Fibroblast of upper back skin (primary cell): ENCODE results near the gene RNF5.
A peak's percentile ranks its signal among the peaks of the same experiment; 100 is the strongest.

Experiments used
- DNase-seq: peaks from one replicate; pipeline ENCODE4 v3.0.0-alpha.2; 2013

The RNF5 gene

DNA sequence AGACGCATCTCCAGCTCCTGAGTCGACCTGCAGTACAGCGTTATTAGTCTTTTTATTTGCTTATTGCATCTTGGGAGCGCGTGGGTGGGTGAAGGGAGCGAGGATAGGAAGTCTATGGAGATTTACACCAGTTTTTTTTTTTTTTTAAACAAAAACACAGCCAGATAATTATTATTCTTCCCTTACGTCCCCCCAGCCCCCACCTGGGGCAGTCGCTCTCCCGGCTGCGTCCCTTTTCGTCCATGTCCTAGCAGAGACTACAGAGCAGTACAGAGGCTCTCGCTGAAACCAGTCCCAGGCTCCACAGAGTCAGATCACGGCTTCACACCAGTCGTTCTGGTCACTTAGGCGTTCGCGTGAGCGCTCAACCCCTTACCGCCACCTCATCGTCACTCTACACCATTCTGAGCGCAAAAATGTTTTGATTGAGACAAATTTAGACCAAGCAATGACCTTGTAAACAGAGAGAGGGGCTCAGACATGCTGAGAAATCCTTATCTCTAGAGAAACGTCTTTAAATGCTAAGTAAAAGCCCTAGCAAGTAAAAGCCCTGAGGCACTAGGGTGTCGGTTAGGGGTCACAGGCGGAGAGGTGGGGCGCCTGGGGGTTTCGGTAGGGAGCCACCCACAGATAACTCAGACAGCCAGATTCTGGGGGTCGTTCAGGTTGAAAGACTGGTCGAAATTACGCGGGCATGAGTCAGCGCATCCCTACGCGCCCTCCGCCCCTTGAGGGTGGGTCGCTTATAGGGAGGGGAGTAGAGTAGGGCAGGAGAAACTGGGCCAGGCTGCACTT is 25.2 kb upstream of the RNF5 start:
- DNase-seq = peak; percentile 34

DNA sequence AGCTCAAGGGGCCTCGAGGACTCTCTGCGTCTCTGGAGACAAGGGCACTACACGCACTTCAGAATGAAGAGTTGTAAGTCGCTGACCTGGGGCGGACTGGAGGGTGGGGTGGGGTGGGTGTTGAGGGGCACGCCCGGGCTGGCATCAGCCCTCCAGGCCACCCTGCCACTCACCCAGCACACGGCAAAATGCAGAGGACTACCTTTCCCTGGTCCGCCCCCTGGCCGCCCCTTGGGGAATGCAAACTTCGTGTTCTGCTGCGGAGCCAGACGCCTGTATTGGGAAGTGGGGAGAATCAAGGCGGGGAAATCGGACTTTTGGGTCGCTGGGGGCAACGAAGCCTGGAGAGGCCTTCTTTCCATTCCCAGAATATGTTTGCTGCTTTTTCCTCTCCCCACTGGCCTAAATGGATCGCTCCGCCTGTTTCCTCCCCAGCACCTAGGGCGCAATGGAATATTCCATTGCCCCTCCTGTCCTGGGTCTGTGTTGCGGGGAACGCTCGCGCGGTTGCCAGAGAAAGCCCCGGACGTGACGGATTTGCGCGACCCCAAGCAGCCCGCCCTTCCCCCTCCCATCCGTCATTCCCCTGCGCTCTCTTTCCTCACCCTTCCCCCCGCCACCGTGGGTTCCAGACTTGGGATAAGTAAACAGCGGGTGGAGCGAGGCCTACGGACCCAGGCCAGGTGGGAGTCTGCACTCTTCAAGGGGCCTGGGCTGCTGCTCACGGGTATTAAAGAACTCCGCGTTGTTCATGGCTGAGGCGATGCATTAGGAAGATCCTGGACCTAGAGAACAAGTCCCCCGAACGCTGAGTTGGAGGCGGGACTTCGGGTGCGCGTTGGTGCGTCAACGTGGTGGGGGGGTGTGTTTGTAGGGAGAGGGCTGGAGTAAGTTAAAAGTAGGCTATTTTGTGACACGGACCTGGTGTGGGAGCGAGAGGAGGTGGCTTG is 24.4 kb upstream of the RNF5 start, which contains the start of gene PPT2:
PPT2 (plus strand) TSS at position 578 of the 950 bp plus-strand sequence. CDS start 454 bp downstream, outside the sequence.
- peak; percentile 94 for DNase-seq

DNA sequence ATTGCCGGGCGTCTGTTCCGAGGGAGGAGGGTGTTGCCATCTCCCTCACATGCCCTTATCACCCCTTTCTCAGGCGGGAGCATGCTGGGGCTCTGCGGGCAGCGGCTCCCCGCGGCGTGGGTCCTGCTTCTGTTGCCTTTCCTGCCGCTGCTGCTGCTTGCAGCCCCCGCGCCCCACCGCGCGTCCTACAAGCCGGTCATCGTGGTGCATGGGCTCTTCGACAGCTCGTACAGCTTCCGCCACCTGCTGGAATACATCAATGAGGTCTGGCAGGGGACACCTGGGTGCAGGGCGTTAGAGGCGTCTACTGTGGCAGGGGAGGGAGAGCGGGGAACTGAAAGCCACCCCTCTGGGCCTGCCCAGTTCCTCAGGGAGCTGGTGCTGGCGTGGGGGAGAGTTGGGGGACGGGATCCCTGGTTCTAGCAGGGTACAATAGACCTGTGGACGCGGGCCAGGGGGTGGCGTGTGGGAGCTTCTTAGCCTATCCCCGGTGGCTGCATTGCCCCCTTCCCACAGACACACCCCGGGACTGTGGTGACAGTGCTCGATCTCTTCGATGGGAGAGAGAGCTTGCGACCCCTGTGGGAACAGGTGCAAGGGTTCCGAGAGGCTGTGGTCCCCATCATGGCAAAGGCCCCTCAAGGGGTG is 23.6 kb upstream of the RNF5 start:
- DNase-seq = peak; percentile 63

DNA sequence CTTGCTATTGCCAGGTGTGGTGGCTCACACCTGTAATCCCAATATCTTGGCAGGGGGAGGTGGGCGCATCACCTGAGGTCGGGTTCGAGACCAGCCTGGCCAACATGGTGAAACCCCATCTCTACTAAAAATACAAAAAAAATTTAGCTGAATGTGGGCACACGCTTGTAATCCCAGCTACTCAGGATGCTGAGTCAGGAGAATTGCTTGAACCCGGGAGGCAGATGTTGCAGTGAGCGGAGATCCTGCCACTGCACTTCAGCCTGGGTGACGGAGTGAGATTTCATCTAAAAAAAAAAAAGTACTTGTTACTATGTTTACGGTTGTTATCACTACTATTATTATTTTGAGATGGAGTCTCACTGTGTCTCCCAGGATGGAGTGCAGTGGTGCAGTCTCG is 21.3 kb upstream of the RNF5 start:
- DNase-seq = no peak

DNA sequence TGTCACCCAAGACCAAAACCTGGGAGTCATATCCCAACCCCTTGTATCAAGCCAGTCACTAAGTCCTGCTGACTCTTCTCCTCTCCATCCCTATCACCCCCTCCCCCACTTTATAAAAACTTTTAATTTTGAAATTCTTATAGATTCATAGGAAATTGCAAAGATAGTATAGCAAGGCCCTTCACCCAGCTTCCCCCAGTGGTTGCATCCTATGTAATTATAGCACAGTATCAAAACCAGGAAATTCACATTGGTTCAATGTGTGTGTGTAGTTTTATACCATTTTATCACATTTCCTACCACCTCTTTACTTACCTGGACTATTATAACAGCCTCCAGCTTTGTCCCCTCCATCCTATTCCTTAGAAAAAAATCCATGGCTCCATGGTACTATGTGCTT is 20.2 kb upstream of the RNF5 start:
- no peak for DNase-seq

DNA sequence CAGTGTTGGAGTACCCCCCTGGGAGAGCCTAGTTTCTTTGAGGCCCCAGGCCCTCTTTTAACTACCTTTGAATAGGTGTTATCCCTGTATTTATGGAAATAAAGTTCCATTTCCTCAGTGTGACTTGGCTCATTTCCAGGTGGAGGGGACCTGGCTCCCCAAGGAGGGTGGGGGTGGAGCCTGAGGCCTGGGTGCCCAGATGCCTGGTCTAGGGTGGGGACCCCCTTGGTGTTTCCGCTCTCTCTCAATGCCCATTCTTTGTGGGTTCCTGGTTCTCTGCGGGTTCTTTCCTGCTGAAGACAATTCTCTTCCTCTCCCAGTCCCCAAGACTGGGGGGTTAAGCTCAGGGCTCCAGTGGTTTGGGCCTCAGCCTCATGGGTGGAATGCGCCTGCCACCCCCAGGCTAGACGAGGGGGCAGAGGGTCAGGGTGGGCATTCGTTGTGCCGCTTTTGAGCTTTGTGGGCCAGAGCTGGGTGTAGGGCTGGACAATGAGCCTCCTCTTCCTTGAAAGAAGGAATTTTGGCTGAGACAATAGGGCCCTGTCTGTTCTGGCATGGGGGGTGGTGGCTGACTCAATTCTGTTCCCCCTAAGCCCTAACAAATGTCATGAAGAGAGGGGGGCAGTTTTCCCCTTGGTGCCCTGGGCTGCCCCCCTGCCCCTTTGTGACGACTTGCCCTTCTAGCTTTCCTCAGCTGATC is 14.5 kb upstream of the RNF5 start:
- no peak for DNase-seq

DNA sequence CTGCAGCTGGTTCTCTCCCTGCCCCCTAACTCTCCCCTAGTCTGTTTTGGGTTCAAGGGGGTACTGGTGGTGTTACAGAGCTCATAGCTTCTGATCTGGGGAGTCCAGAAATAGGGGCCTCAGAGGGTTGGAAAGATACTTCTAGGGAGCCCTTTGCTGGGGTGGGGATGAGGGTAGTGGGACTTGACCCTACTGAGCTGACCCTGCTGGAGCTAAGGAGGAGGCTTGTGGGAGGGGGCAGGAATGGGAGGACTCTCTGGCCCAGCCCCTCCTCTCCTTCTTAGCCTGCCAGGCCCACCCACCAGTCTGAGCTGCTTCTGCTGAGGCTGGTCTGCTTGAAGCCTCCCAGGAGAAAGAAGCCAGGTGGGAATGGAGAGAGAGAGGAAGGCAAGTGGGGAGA is 13.9 kb upstream of the RNF5 start, which contains the start of gene EGFL8:
EGFL8 (plus strand) TSS at position 301 of the 400 bp plus-strand sequence. CDS start 1,571 bp downstream, outside the sequence.
- no peak for DNase-seq

DNA sequence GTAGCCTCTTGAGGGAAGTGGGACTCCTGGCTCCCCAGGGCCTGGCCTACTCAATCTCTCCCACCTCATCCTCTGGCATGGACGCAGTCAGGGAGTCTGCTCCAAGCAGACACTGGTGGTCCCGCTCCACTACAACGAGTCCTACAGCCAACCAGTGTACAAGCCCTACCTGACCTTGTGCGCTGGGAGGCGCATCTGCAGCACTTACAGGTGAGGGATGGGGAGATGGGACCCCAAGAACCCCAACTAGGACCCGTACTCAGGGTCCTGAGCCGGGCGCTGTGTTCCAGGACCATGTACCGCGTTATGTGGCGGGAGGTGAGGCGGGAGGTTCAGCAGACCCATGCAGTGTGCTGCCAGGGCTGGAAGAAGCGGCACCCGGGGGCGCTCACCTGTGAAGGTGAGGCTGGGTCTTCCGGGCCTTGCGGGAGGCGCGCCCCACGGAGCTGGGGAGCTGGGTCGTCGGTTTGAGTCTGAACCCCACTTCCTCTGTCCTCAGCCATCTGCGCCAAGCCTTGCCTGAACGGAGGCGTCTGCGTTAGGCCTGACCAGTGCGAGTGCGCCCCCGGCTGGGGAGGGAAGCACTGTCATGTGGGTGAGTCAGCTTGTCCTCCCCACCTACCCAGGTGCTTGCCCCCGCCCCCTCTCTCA is 11.7 kb upstream of the RNF5 start:
- DNase-seq = no peak

DNA sequence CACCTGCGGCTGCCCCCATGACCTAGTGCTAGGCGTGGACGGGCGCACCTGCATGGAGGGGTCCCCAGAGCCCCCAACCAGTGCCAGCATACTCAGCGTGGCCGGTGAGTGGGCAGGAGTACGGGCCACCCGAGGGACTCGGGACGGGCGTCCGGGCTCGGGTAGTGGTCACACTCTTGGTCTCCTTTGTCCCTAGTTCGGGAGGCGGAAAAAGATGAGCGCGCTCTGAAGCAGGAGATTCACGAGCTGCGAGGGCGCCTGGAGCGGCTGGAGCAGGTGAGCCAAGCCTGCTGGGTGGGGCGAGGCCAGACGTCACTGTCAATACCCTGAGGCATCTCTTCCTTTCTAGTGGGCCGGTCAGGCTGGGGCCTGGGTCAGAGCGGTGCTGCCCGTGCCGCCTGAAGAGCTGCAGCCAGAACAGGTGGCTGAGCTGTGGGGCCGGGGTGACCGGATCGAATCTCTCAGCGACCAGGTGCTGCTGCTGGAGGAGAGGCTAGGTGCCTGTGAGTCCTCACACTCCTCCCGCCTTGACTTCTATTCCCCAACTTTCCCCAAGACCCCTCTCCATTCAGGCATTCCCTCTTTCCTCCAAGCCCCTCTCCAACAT is 10.9 kb upstream of the RNF5 start:
- DNase-seq = no peak

DNA sequence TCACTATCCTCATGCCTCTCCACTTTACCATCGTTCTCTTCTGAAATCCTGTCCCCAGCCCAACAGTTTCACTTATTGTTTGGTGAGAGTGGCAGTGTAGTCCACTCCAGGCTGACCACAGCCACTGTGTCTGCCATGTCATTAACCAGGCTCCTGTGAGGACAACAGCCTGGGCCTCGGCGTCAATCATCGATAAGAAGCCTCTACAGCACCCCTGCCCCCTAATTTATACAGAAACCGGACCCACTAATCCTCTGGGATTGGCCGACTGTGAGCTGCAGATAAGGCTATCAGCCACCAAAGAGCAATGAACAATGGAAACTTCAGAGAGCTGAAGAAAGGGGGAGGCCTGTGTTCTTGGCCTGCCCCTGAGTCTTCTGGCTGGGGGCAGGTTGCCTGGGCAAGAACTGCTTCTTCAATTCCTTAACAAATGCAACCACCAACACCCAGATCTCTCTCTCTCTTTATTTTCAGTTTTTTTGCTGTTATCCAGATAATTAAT is 10.4 kb upstream of the RNF5 start:
- no peak for DNase-seq

DNA sequence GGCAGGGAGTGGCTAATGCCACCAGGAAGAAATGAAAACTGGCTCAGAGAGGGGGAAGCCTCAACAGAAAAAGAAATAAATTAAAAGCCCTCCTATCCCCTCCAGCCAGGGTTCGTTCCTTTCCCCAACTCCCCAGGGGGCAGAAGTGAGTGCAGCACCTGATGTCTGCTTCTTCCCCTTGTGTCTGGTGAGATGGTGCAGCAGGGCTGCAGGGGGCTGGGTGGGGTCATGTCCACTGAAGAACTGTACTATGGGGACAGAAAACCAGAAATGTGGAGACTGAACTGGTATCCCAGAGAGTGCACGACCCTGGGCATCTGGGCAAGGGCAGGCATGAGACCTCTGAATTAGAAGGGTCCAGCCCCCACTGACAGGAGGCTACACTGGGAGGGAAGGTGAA is 9.9 kb upstream of the RNF5 start:
- DNase-seq = no peak

DNA sequence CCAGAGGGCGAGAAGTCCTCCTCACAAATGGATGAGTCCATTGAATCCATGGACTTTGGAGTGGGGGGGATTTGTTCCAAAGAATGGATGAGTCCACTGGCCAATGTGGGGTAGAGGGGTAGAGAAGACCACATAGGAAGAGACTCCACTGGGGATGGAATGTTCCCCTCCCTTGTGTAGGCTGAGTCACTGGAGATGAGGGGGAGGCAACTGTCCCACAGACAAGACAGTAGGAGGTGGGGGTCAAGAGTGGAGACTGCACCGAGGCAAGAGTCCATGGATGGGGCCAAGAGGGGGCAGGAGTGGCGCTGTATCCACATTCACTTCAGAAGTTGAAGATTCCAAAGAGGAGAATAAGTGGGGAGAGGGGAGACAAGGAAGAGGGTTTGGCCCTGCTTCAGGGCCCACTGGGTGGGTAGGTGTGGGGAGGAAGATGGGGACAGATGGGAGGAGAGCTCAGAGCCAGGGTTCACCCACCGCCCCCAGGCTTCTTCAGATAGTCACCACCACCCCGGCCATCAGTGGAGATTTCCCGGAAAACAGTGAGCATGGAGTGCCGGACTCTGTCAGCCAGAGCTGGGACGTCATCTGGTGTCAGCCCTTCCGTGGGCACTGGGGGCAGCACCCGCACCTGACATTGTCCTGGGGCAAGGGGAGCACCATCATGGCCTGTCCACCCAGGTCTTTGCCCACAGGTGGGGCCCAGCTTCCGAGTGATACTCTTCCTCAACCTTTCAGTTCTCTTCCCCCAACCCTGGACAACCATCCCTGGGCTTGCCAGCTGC is 9.2 kb upstream of the RNF5 start:
- DNase-seq = peak; percentile 36

DNA sequence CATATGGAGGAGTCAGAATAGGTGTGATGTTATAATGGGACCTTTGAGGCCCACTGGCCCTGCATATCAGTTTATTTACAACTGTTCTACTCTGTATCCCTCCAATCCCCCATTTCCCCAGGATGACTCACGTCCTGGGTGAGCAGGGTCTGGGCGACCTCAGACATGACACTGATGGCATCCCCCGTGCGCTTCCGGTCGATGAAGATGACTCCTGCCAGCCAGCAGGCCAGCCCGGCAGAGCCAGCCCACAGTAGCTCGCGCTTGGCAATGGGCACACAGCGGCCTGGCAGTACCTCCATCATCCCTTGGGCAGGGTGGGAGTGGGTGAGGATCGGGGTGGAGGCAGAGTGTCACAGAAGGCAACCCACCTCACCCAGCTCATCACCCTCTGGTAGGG is 7.9 kb upstream of the RNF5 start:
- DNase-seq = no peak

DNA sequence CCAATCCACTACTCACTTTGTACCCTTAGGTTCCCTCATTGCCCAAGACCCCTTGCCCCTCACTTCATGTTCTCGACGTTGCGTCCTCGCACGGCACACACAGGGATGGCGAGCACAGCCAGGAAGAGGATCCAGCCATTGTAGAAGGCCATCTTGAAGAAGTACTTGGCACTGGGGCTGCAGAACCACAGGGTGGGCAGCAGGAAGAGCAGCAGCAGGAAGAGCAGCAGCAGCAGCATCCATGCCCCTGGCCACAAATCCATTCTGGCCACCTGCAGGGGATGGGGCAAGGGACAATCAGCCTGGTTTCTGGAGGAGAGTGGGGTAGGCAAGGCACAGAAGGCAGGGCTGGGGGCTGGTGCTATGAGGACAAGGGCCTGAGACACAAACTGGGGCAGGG is 7.0 kb upstream of the RNF5 start:
- DNase-seq = no peak

DNA sequence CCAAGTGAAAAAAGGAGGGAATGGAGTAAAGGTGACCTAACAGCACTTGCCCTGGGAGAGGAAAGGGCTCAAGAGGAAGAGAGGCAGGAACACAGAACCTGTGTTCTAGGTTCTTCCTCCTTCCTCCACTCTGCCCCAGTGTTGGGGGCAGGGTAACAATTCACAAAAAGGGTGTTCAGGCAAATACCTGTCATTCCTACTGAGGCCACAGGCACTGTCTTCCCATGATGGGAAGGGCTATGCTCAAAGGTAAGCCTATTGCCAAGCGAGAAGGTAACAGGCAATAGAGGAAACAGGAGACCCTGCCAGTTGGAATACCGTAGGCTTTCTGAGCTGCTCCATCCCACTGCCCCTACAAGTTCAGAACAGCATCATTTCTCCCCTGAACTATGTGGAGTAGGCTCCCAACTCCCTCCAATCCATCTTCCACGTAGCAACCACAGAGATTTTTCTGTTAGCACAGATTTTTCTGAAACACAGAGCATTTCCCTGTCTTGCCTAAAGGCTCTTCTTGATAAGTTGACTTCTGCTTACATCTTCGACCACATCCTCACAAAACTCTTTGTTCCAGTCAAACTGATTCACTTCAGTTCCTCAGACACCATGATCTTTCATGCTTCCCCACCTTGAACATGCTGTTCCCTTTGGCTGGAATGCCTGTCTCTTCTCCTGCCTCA is 5.0 kb upstream of the RNF5 start:
- DNase-seq = no peak

DNA sequence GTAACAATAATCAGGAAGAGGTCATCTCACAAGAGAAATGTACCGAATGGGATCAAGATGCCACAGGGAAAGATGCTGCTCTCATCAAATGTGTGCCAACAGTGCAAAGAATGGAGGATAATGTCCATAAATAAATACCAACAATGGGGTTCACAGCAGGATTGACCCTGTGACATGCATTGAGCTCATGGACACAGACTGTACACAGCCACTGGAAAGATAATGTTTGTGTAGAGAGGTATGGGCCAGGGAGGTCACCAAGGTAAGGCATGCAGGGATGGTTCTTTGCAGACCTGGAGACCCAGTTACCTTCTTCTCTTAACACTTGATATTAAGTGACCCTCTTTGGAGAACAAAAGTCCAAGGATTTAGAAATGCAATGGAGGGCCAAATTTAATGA is 3.8 kb upstream of the RNF5 start:
- no peak for DNase-seq

DNA sequence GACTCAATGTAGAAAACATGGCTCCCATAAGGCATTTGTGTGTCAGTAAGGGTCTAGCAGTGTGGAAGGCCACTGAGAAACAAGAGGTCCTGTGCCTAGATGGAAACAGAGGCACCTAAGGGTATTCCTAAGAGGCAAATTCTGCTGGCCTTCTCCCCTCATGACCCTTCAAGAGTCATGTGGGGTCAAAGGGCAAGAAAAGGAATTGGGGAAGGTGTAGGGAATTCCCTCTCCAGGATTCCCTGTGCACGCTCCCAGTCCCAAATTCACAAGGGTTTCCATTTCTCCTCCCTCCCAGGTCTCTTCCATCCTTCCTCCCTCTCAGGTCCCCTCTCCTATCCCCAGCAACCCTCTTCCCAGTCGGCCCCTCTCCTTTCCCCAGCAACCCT is 2.9 kb upstream of the RNF5 start:
- no peak for DNase-seq

DNA sequence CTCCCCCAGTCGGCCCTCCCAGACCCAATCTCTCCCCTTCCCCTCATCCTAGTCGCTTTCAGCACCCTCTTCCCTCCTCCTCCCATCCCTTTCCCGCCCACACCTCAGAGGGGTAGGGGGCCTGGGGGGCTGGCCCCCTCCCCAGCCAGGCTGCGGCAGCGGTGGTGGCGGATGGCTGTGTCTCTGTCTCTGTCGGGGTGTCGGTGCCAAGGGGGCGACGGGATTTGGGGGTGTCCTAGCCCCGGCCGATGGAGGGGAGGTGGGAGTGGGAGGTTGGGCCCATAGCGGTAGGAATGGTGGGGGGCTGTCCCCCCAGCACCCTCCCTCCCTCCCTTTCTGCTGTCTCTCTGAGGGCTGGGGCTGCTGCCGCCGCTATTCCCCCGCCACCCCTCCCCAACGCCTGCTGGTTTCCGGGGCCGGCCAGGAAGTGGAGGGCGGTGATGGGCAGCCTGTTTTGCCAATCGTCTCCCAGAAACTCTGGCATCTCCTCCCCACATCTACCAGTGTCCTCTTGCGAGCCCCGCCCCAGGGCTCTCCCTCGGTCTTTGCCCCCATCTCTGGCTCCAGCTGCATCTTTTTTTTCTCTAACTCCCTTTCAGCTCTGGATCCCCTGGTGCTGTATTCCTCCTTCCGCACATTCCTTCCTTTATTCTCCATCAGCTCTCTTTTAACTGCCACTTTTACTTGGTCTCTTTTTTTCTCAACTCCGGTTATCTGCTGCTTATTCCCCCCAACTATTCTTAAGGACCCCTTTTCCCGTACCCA is 2.3 kb upstream of the RNF5 start, which contains the start of gene AGPAT1:
AGPAT1 (minus strand) TSS at position 374 of the 765 bp plus-strand sequence. CDS start 4,588 bp downstream, outside the sequence.
- DNase-seq = peak; percentile 97
